Ovary (tissue), 3 donors: ENCODE measurements around the gene RC3H1.

Experiments used
- CTCF ChIP-seq, 3 donors: fragments of 450-650 bp in 2 of 3; fragments of 200-600 bp in 1 of 3; IDR thresholded peaks; one replicate each; pipeline versions ENCODE4 v1.5.1 to v1.8.0; 2016 to 2022; ENCODE audit warnings: antibody characterized with exemption in 3 of 3, mild to moderate bottlenecking in 1 of 3
- EP300 ChIP-seq: sonication (generic); formaldehyde crosslinking; IDR thresholded peaks from one replicate; pipeline ENCODE4 v1.6.1; 2017; ENCODE audit warnings: antibody characterized with exemption
- POLR2A ChIP-seq: fragments of 450-650 bp; IDR thresholded peaks from one replicate; pipeline ENCODE4 v1.6.1; 2017; ENCODE audit warnings: antibody characterized with exemption, mild to moderate bottlenecking, moderate library complexity
- donor health status: DM: no; HTN: no; CAD: no.

DNA sequence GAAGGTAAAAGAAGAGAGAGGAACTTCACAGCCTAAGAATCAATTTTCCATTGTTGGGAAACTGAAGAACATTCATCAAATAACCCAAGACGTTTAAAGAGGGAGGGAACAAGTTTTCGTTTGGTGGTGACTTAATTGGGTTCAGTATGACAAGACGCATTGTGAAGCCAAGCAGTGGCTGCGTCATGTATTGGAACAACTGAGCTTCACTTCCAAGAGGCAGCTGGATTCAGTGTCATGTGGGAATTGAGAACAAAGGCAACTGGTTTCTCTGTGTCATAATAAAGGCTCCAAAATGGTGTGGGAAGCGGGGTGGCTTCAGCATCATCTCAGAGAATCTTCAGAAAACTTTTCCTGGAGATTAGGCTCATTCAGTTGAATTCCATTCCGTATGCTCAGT is 29.8 kb upstream of the RC3H1 start:
- TF ChIP-seq CTCF (IDR thresholded peaks at IDR 0.05) (no peak), POLR2A (no peak), EP300 (no peak)
